ENCODE measurements around the gene PGGT1B.

PGGT1B gene

GRCh38 chr5:115193295-115193694 lies 69.4 kb downstream of the PGGT1B start:
- Histone ChIP-seq H3K36me3 (ENCODE audit: insufficient read depth, low read length) (no peaks in the 10 kb centered on the region), H3K4me2 (ENCODE audit: low read depth, low read length, poor library complexity, severe bottlenecking) (no peak overlapping the region), H3F3A (ENCODE audit: low read depth) (no peaks in the 10 kb centered on the region), H3K79me2 (ENCODE audit: insufficient read depth, low read length) (no peaks in the 10 kb centered on the region), H3K4me1 (ENCODE audit: insufficient read depth, low read length, poor library complexity, severe bottlenecking) (no peaks in the 10 kb centered on the region), H2AFZ (ENCODE audit: low read length) (no peak overlapping the region), H4K20me1 (ENCODE audit: insufficient read depth, low read length, poor library complexity, severe bottlenecking) (no peaks in the 10 kb centered on the region), H3K9me2 (replicated peaks; ENCODE audit: low read depth, low read length) (no peaks in the 10 kb centered on the region), H3K27me3 (ENCODE audit: insufficient read depth, low read length, poor library complexity, severe bottlenecking) (no peaks in the 10 kb centered on the region), H3K9me3 (ENCODE audit: insufficient read depth, low read depth, low read length) (no peaks in the 10 kb centered on the region), H3K4me3 (ENCODE audit: low read length, poor library complexity, severe bottlenecking) (no peak overlapping the region), H3K9ac (ENCODE audit: low read depth, low read length, poor library complexity, severe bottlenecking) (no peak overlapping the region)
- TF ChIP-seq EZH2phosphoT487 (IDR thresholded peaks at IDR 0.05; ENCODE audit: borderline replicate concordance) = no peak
- TF ChIP-seq CTCF (conservative IDR thresholded peaks at IDR 0.05; ENCODE audit: low read length) = no peak

GRCh38 chr5:115192098-115192497 lies 70.6 kb downstream of the PGGT1B start:
- Histone ChIP-seq H4K20me1 (ENCODE audit: insufficient read depth, low read length, poor library complexity, severe bottlenecking) (no peaks in the 10 kb centered on the region), H2AFZ (ENCODE audit: low read length) (no peak overlapping the region), H3K9me3 (ENCODE audit: insufficient read depth, low read depth, low read length) (no peaks in the 10 kb centered on the region), H3K79me2 (ENCODE audit: insufficient read depth, low read length) (no peaks in the 10 kb centered on the region), H3K27me3 (ENCODE audit: insufficient read depth, low read length, poor library complexity, severe bottlenecking) (no peaks in the 10 kb centered on the region), H3K4me1 (ENCODE audit: insufficient read depth, low read length, poor library complexity, severe bottlenecking) (no peaks in the 10 kb centered on the region), H3F3A (ENCODE audit: low read depth) (no peaks in the 10 kb centered on the region), H3K9ac (ENCODE audit: low read depth, low read length, poor library complexity, severe bottlenecking) (no peak overlapping the region), H3K36me3 (ENCODE audit: insufficient read depth, low read length) (no peaks in the 10 kb centered on the region), H3K4me2 (ENCODE audit: low read depth, low read length, poor library complexity, severe bottlenecking) (no peak overlapping the region), H3K4me3 (ENCODE audit: low read length, poor library complexity, severe bottlenecking) (no peak overlapping the region), H3K9me2 (replicated peaks; ENCODE audit: low read depth, low read length) (no peaks in the 10 kb centered on the region)
- TF ChIP-seq CTCF (conservative IDR thresholded peaks at IDR 0.05; ENCODE audit: low read length) = no peak
- TF ChIP-seq EZH2phosphoT487 (IDR thresholded peaks at IDR 0.05; ENCODE audit: borderline replicate concordance) = no peak

GRCh38 chr5:115191474-115192031 lies 71.1 kb downstream of the PGGT1B start:
- H3K4me3 ChIP-seq (ENCODE audit: low read length, poor library complexity, severe bottlenecking) = no peak overlapping the region
- no peaks in the 10 kb centered on the region for H3K9me2 ChIP-seq (replicated peaks; ENCODE audit: low read depth, low read length)
- H3K9ac ChIP-seq (ENCODE audit: low read depth, low read length, poor library complexity, severe bottlenecking) = no peak overlapping the region
- H3K27me3 ChIP-seq (ENCODE audit: insufficient read depth, low read length, poor library complexity, severe bottlenecking) = no peaks in the 10 kb centered on the region
- H3K4me1 ChIP-seq (ENCODE audit: insufficient read depth, low read length, poor library complexity, severe bottlenecking) = no peaks in the 10 kb centered on the region
- H3K36me3 ChIP-seq (ENCODE audit: insufficient read depth, low read length) = no peaks in the 10 kb centered on the region
- no peaks in the 10 kb centered on the region for H3F3A ChIP-seq (ENCODE audit: low read depth)
- TF ChIP-seq EZH2phosphoT487 (IDR thresholded peaks at IDR 0.05; ENCODE audit: borderline replicate concordance) = no peak
- TF ChIP-seq CTCF (conservative IDR thresholded peaks at IDR 0.05; ENCODE audit: low read length) = no peak
- H3K4me2 ChIP-seq (ENCODE audit: low read depth, low read length, poor library complexity, severe bottlenecking) = no peak overlapping the region
- H4K20me1 ChIP-seq (ENCODE audit: insufficient read depth, low read length, poor library complexity, severe bottlenecking) = no peaks in the 10 kb centered on the region
- no peaks in the 10 kb centered on the region for H3K9me3 ChIP-seq (ENCODE audit: insufficient read depth, low read depth, low read length)
- H3K79me2 ChIP-seq (ENCODE audit: insufficient read depth, low read length) = no peaks in the 10 kb centered on the region
- H2AFZ ChIP-seq (ENCODE audit: low read length) = no peak overlapping the region

Measured in Loucy (cell line).